Caco-2 (cell line): ENCODE measurements around the gene FIBP. TPM values are rescaled to one million over a fixed set of nuclear protein-coding genes. Genes with fewer than 3 reads are reported as not detected.

Experiments used
- BruUV-seq: library from RNA; stranded (reverse); fragments of 400-500 nt; replicated peaks from 2 replicates; lab custom pipeline; 2021; lab: Mats Ljungman, UMichigan
- CTCF ChIA-PET: fragments of 300-600 bp; sonication (Branson Sonifier 250); formaldehyde crosslinking; loops from one replicate; lab custom pipeline; 2022; ENCODE audit warnings: antibody characterized with exemption; lab: Charles Lee
- POLR2A ChIA-PET: fragments of 300-600 bp; sonication (Branson Sonifier 250); formaldehyde crosslinking; loops from one replicate; lab custom pipeline; 2022; ENCODE audit warnings: antibody characterized with exemption; lab: Charles Lee
- DNase-seq, 2 experiments: peaks; one replicate each; pipeline versions ENCODE4 v3.0.0 to v3.0.0-alpha.2; 2020 to 2022
- H3K27me3 ChIP-seq: replicated peaks from 2 replicates; pipeline ENCODE4 v1.6.0; 2011; ENCODE audit warnings: low read length; ENCODE audit not compliant: control insufficient read depth, insufficient read depth
- H3K36me3 ChIP-seq: 2 replicates; pipeline ENCODE4 v1.5.1; 2011; ENCODE audit warnings: low read length; ENCODE audit not compliant: control insufficient read depth, insufficient read depth
- H3K4me1 ChIP-seq: fragments of 250-450 bp; sonication (Bioruptor Pico); 2 replicates; pipeline ENCODE4 v1.5.1; 2020; ENCODE audit warnings: mild to moderate bottlenecking
- H3K4me3 ChIP-seq: 2 replicates; pipeline ENCODE4 v1.5.1; 2011; ENCODE audit warnings: low read depth, mild to moderate bottlenecking, control low read depth, low read length
- H3K9me3 ChIP-seq: fragments of 250-450 bp; sonication (Bioruptor Pico); 2 replicates; pipeline ENCODE4 v1.5.1; 2020; ENCODE audit warnings: mild to moderate bottlenecking, moderate library complexity
- H3K27ac Mint-ChIP-seq: one replicate; pipeline ENCODE4 v1.8.0; 2022; ENCODE audit warnings: mixed read lengths; ENCODE audit not compliant: unreplicated experiment
- H3K27me3 Mint-ChIP-seq: one replicate; pipeline ENCODE4 v1.8.0; 2022; ENCODE audit warnings: mixed read lengths; ENCODE audit not compliant: insufficient read depth, unreplicated experiment
- H3K36me3 Mint-ChIP-seq: one replicate; pipeline ENCODE4 v1.8.0; 2022; ENCODE audit warnings: mild to moderate bottlenecking, mixed read lengths; ENCODE audit not compliant: insufficient read depth, unreplicated experiment
- H3K4me1 Mint-ChIP-seq: one replicate; pipeline ENCODE4 v1.8.0; 2022; ENCODE audit warnings: low read depth, mixed read lengths; ENCODE audit not compliant: unreplicated experiment
- H3K4me3 Mint-ChIP-seq: one replicate; pipeline ENCODE4 v1.8.0; 2022; ENCODE audit warnings: mild to moderate bottlenecking, moderate library complexity, mixed read lengths; ENCODE audit not compliant: unreplicated experiment
- H3K9me3 Mint-ChIP-seq: one replicate; pipeline ENCODE4 v1.8.0; 2022; ENCODE audit warnings: mixed read lengths; ENCODE audit not compliant: unreplicated experiment
- intact Hi-C: fragments of 100-400 bp; cut with micrococcal nuclease; formaldehyde crosslinking; loops from one replicate; pipeline ENCODE4 v1.10.0; 2022; ENCODE audit not compliant: unreplicated experiment
- total RNA-seq: library from RNA; stranded (reverse); gene quantifications from 2 replicates; pipeline ENCODE4 v1.2.3, GENCODE V29; 2022
- TF ChIP-seq, protein P1 (sequence below), 2 experiments: fragments of 200-600 bp in 1 of 2; IDR thresholded peaks; 1 replicate in 1 of 2; 2 replicates in 1 of 2; pipeline versions ENCODE4 v1.5.1 to v1.8.0; 2011 to 2022; ENCODE audit warnings: antibody characterized with exemption in 1 of 2, control low read depth in 1 of 2, inconsistent platforms in 1 of 2, low read depth in 1 of 2, low read length in 1 of 2, mild to moderate bottlenecking in 1 of 2, moderate library complexity in 1 of 2; ENCODE audit not compliant: insufficient read depth in 1 of 2, severe bottlenecking in 1 of 2, unreplicated experiment in 1 of 2

Gene FIBP
- total RNA-seq, 1 experiment from 2014 or later: 61.5 TPM

GRCh38 chr11:65891219-65892136 is 3.2 kb upstream of the FIBP start:
- DNase-seq: no peak
- H3K27me3 Mint-ChIP-seq: no peaks in the 10 kb centered on the region
- H3K4me3 Mint-ChIP-seq: peak overlapping the region; percentile 82
- TF ChIP-seq, protein P1, sequence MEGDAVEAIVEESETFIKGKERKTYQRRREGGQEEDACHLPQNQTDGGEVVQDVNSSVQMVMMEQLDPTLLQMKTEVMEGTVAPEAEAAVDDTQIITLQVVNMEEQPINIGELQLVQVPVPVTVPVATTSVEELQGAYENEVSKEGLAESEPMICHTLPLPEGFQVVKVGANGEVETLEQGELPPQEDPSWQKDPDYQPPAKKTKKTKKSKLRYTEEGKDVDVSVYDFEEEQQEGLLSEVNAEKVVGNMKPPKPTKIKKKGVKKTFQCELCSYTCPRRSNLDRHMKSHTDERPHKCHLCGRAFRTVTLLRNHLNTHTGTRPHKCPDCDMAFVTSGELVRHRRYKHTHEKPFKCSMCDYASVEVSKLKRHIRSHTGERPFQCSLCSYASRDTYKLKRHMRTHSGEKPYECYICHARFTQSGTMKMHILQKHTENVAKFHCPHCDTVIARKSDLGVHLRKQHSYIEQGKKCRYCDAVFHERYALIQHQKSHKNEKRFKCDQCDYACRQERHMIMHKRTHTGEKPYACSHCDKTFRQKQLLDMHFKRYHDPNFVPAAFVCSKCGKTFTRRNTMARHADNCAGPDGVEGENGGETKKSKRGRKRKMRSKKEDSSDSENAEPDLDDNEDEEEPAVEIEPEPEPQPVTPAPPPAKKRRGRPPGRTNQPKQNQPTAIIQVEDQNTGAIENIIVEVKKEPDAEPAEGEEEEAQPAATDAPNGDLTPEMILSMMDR (IDR thresholded peaks at IDR 0.05; ENCODE audit: insufficient read depth in 1 of 2, low read depth in 1 of 2, low read length in 1 of 2, severe bottlenecking in 1 of 2, unreplicated experiment in 1 of 2): no peak
- intact Hi-C loops: loop anchor here (2.0 kb wide), 2 partner anchors 27 to 69 kb away; partner anchors contain the start of genes C11orf68, DRAP1 and SART1
- Histone ChIP-seq H3K36me3 (no peaks in the 10 kb centered on the region), H3K4me1 (peaks cover 26% of the 10 kb centered on the region), H3K9me3 (no peaks in the 10 kb centered on the region), H3K27me3 (no peaks in the 10 kb centered on the region), H3K4me3 (peak overlapping the region; percentile 81)
- H3K36me3 Mint-ChIP-seq: peaks cover 35% of the 10 kb centered on the region
- H3K27ac Mint-ChIP-seq: no peak overlapping the region
- BruUV-seq: TSS peak; percentile 50
- CTCF ChIA-PET: interaction anchor here (0.6 to 7.8 kb wide), 23 partner anchors 9 to 421 kb away, joined by 3 to 241 read pairs (median 5); partner anchors contain the start of genes BANF1, CFL1, EIF1AD and FOSL1
- H3K4me1 Mint-ChIP-seq: peaks cover 27% of the 10 kb centered on the region
- no peaks in the 10 kb centered on the region for H3K9me3 Mint-ChIP-seq
- POLR2A ChIA-PET: interaction anchor here (0.6 to 2.5 kb wide), 11 partner anchors 8 to 725 kb away, joined by 3 to 33 read pairs (median 4); partner anchors contain the start of genes BANF1, CFL1, EIF1AD and FOSL1

DNA sequence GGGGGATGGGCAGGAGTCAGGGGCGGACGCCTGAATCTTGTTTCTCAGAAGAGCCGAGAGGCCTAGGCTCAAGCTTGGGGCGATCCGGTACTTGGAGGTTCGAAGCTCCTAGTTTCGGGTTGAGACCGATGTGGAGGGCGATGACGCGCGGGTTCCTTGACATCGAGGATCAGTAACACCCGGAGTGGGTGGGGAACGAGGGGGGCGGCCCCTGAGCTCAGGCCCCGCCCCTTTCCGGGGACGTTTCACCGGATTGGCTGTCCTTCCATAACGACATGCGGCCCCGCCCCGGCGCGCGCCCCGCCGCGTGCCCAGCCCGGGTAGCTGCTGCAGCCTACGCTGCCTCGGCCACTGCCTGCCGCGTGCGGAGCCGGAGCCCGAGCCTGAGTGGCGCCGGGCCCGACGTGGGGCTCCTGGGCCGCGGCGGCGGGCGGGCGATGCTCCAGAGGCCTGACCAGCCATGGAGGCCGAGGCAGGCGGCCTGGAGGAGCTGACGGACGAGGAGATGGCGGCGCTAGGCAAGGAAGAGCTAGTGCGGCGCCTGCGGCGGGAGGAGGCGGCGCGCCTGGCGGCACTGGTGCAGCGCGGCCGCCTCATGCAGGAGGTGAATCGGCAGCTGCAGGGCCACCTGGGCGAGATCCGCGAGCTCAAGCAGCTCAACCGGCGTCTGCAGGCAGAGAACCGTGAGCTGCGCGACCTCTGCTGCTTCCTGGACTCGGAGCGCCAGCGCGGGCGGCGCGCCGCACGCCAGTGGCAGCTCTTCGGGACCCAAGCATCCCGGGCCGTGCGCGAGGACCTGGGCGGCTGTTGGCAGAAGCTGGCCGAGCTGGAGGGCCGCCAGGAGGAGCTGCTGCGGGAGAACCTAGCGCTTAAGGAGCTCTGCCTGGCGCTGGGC is 2.3 kb upstream of the FIBP start, which contains the start of gene CCDC85B:
Gene CCDC85B (plus strand): TSS at position 350 of the 895 bp plus-strand sequence. CDS start 111 bp downstream, at position 461.
- Mint-ChIP-seq H3K4me1 (peaks cover 27% of the 10 kb centered on the region), H3K27ac (peak within 1 kb of the TSS; percentile 69), H3K36me3 (peaks cover 40% of the 10 kb centered on the region), H3K27me3 (no peaks in the 10 kb centered on the region), H3K4me3 (peak within 1 kb of the TSS; percentile 82), H3K9me3 (no peaks in the 10 kb centered on the region)
- intact Hi-C loops: loop anchor here (2.0 kb wide), 2 partner anchors 28 to 70 kb away; partner anchors contain the start of genes C11orf68, DRAP1 and SART1
- TF ChIP-seq, protein P1 (IDR thresholded peaks at IDR 0.05; ENCODE audit: insufficient read depth in 1 of 2, low read depth in 1 of 2, low read length in 1 of 2, severe bottlenecking in 1 of 2, unreplicated experiment in 1 of 2): peak; percentile 33 to 65
- CTCF ChIA-PET: interaction anchor here (0.6 to 7.8 kb wide), 29 partner anchors 10 to 1559 kb away, joined by 3 to 241 read pairs (median 4); partner anchors contain the start of genes BANF1, CFL1, EIF1AD and FAM89B
- Histone ChIP-seq H3K27me3 (no peaks in the 10 kb centered on the region), H3K4me1 (peaks cover 27% of the 10 kb centered on the region), H3K4me3 (peak within 1 kb of the TSS; percentile 81), H3K36me3 (peaks cover 2% of the 10 kb centered on the region; the same call in 1 of the 2 replicates), H3K9me3 (no peaks in the 10 kb centered on the region)
- POLR2A ChIA-PET: interaction anchor here (0.5 to 2.5 kb wide), 15 partner anchors 9 to 725 kb away, joined by 3 to 33 read pairs (median 4); partner anchors contain the start of genes BANF1, CFL1, EIF1AD and FOSL1
- DNase-seq: peak; percentile 96 to 98
- no TSS peak for BruUV-seq
